Measurements from ENCODE around the gene SFMBT1.

Gene SFMBT1

DNA sequence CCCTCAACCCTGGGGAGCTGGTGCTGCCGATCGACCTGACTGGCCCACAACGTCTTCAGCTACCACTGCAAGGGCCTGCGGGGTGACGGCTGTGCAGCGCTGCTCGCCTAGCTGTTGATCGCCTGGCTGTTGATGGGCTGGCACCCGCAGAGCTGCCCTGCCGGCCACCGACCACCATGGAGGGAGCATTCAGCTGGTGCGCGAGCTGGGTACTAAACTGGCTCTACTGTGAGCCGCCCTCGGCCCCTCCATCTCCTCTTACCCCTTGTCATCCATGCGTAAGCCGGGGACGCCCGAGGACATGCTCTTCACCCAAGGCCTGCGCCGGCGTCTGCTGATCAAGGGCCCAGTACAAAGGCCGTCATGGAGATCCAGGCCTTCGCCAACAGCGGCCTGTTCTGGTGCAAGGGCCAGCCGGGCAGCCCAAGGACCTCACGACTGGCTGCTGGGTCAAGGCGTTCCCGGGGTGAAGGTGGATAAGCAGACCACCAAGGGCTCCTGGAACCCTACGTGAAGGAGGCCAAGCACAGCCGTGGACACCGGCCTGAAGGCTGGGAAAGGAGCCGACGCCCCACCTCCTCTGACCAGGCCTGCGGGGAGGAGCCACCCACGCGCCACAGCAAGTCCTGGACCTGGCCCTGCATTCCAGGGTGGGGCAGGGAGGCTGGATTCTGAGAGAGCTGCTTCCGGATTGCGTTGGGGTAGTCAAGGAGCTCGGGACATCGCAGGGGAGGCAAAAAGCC, 46.9 kb downstream of the SFMBT1 start:
- DNase-seq (ENCODE audit: extremely low read depth in 1 of 2, low read depth in 1 of 2), result no peak

DNA sequence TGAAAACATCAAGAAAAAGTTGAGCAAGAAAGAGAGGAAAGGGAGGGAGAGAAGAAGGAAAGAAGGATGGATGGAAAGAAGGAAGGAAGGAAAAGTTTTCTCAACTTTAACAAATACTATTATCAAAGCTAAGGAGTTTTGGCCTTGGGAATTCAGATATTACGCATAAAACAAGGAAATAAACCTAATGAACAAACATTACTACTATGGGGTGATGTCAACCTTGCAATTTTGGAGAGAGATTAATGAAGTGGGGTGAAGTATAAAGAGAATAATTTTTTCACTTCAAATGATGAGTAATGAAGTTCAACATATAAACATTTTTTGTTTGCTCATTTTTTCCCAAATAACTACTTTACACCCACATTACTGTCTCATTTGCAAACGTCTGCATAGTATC, 55.2 kb downstream of the SFMBT1 start:
- no peak for DNase-seq (ENCODE audit: extremely low read depth in 1 of 2, low read depth in 1 of 2)

DNA sequence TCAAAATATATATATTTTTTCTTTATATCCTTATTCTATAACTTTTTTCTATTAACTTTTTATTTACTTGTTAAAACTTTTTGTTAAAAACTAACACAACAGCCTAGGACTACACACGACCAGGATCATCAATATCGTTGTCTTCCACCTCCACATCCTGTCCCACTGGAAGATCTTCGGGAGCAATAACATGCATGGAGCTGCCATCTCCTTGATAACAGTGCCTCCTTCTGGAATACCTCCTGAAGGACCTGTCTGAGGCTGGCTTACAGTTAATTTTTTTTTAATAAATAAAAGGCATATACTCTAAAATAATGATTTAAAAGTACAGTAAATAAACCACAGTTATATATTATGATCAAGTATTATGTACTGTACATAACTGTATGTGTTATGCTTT, 58.9 kb downstream of the SFMBT1 start:
- DNase-seq (ENCODE audit: extremely low read depth in 1 of 2, low read depth in 1 of 2), result no peak

DNA sequence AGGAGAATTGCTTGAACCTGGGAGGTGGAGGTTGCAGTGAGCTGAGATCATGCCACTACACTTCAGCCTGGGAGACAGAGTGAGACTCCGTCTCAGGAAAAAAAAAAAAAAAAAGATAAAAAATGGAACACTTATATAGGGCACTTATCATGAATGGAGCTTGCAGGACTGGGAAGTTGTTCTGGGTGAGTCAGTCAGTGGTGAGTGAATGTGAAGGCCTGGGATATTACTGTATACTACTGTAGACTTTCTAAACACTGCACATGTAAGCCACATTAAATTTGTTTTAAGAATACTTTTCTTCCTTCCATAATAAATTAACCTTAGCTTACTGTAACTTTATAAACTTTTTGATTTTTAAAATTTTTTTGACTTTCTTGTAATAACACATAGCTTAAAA, 59.8 kb downstream of the SFMBT1 start:
- DNase-seq (ENCODE audit: extremely low read depth in 1 of 2, low read depth in 1 of 2), result no peak

DNA sequence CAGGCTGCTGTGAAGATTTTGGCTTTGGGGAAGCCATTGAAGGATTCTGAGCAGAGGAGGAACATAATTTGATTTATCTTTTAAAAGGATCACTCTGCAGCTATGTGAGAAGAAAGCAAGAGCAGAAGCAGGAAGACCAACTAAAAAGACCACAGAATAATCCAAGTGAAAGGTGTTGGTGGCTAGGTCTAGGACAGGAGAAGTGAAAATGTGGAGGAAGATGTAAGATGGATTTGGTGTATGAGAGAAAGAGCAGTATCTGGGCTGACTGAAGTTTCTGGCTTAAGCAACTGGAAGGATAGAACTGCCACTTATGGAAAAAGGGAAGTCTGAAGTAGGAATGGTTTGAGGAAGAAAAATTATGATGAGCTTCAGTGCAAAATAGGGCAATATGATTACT, 62.0 kb downstream of the SFMBT1 start:
- no peak for DNase-seq (ENCODE audit: extremely low read depth in 1 of 2, low read depth in 1 of 2)

DNA sequence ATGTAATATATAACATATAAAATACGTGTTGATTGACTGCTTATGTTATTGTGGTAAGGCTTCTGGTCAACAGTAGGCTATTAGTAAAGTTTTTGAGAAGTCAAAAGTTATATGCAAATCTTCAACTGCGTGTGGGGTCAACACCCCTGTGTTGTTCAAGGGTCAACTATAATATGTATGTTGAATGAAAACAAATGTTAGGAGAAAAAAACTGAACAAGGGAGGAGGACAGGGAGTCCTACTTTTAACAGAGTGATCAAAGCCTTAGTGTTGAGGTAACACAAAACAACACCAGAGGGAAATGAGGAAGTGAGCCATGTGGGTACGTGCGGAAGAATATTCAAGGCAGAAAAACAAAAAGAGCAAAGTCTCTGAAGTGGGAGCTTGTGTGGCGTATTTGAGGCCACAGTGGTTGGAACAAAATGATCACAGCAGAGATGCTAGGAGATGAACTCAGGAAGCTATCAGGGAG, 62.5 kb downstream of the SFMBT1 start:
- DNase-seq (ENCODE audit: extremely low read depth in 1 of 2, low read depth in 1 of 2), result peak; percentile 19 to 22

DNA sequence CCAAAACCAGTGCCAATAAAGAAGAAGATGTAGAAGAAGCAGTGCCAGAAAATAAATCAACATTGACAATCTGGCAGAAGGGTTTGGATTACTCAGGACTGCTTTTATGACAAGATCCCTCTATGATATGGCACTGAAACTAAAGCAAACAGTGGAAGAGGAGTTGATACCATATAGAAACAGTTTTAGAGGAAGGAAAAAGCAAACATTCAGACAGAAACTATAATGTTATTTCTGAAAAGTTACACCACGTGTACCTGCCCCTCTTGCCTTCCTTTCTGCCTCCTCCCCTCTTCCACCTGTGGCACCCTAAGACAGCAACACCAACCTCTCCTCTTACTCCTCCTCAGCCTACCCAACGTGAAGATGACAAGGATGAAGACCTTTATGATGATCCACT, 63.0 kb downstream of the SFMBT1 start:
- no peak for DNase-seq (ENCODE audit: extremely low read depth in 1 of 2, low read depth in 1 of 2)

DNA sequence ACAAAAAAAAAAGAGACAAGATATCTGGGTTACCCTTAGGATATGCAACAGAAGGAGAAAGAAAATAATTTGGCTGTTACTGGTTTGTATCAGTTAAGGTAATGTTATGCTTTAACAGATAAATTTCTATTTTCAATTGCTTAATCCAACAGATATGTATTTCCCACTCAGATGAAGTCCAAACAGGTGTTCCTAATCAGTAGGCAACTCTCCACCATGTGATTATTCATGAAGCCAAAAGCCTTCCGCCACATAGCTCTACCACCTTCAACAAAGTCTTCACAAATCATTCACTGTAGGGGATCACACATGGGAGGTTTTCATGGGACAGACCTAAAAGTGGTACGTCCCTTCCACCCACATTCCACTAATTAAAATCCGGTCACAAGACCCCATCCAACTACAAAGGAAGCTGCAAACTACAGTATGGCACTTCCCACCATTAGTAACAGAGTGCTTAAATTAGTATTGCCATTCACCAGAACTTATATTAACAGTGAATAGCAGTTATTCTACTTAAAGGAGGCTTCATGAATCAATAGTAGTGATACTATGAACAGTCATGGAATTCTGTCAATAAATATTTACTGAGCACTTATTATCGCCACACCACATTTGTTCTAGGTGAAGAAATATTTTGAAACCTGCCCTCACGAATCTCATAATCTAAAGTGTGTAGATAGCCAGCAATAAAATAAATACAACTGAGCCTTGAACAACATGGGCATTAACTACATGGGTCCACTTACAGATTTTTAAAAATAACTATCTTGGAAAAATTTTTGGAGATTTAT, 66.5 kb downstream of the SFMBT1 start:
- no peak for DNase-seq (ENCODE audit: extremely low read depth in 1 of 2, low read depth in 1 of 2)

DNA sequence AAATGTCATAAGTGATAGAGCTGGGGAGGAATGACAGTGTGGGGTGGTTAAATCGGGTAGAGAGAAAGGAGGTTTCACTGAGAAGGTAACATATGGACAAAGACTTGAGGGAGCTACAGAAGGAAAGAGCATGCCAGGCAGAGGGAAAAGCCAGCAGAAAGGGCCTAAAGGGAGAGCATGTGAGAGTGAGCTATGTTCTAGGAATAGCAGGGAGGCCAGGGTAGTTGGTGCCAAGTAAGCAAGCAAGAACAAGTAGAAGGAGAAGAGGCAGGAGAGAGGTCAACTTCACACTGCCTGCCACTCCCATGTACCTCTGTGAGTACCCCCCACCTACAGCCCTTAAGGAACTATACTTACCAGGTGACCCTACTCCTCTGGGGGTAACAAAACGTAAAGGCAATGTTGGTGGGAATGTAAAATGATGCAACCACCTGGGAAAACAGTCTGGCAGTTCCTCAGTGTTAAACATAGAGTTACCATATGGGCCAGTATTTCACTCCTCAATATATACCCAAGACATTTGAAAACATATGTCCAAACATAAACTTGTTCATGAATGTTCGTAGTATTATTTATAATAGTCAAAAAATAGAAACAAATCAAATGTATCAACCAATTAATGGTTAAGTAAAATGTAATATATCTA, 67.6 kb downstream of the SFMBT1 start:
- no peak for DNase-seq (ENCODE audit: extremely low read depth in 1 of 2, low read depth in 1 of 2)

DNA sequence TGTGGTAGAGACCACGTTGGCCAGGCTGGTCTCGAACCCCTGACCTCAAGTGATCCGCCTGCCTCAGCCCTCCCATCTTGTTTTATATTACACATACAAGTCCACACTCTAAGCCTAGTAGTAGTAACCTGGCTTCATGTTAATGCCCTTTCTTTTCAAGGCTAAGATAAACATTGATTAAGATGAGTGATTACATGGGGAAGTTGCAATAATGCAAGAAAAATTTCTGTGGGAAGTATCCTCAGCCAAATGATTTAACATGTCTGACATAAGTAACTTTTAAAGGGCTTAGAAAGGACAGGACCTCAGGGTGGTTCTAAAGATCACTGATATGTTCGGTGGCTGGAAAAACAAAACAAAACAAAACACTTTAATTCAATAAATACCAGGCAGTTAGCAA, 72.1 kb downstream of the SFMBT1 start:
- DNase-seq (ENCODE audit: extremely low read depth in 1 of 2, low read depth in 1 of 2), result no peak

DNA sequence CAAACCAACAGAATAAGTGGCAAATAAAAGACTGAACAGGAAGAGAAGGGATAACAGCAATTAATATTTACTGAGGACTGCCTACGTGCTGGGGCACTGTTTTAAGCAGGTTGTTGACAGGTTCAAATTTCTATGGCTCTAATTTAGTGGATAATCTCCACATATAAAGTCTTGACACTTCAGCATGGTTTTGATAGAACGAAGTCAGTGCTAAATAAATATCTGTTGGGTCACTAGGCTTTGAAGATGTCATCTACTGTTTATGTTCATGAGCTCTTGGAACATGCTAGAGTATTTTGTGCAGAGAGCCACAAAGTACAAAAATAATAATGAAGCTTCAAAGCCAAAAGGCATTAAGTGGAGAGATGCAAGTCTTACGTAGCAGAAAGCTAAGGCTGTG, 74.0 kb downstream of the SFMBT1 start:
- DNase-seq (ENCODE audit: extremely low read depth in 1 of 2, low read depth in 1 of 2), result no peak

DNA sequence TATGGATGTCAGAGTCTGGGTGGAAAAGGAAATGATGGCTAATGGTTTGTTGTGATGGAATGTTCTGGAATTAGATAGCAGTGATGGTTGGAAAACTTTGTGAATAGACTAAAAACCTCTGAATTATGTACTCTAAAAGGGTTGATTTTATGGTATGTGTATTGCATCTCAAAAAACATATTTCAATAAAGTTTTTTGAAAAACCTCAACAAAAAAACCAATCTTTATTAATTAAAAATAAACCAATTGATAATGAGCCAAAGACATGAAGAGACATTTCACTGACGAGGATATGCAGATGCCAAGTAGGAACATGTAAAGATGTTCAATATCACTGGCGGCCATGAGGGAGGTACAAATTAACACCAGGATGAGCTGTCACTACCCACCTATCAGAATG, 78.5 kb downstream of the SFMBT1 start:
- no peak for DNase-seq (ENCODE audit: extremely low read depth in 1 of 2, low read depth in 1 of 2)

DNA sequence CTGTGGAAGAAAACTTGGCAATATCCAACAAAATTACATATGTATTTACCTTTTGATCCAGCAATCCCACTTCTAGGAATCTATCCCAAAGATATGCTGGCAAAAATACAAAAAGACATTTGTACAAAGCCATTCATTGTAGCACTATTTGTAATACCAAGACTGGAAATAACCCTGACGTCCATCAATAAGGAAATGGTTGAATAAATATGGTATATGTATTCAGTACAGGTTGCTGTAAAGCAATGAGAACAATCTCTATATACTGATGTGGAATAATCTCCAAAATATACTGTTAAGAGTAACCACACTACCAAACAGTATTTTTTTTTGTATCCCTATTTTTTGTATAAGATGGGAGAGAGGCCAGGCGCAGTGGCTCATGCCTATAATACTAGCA, 83.7 kb downstream of the SFMBT1 start:
- no peak for DNase-seq (ENCODE audit: extremely low read depth in 1 of 2, low read depth in 1 of 2)

DNA sequence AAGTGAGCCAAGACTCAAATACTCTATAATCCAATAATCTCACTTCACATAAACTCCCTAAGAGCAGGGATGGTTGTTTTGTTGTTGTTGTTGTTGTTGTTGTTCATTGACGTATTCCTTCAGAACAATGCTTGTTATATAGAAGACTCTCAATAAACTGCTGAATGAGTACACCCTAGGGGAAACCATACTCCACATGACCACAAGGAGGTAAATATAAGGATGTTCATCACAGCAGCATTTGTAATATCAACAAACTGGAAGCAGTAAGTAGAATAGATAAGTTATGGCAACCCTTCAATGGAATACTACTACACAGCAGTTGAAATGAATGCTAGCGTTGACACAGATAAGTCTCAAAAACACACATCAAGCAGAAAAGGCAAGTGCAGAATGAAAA, 86.1 kb downstream of the SFMBT1 start:
- DNase-seq (ENCODE audit: extremely low read depth in 1 of 2, low read depth in 1 of 2), result no peak

DNA sequence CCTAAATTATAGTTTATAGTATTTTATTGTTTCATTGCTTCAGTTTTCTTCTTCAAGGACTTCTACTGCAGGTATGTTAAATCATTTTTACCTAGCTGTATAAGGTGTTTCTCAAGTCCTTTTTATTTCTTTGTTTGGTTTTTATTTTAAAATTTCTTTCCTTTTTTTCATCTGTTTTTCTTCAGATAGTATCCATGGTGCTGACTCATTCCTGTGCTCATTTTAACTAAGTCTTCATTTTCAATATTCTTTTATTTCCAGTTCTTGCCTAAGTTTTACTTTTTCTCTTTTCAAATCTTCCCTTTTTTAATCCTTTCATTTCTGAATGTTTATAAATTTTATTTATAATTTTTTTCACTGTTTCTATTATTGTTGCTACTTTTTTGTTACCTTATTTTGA, 106.3 kb downstream of the SFMBT1 start:
- no peak for DNase-seq (ENCODE audit: extremely low read depth in 1 of 2, low read depth in 1 of 2)

DNA sequence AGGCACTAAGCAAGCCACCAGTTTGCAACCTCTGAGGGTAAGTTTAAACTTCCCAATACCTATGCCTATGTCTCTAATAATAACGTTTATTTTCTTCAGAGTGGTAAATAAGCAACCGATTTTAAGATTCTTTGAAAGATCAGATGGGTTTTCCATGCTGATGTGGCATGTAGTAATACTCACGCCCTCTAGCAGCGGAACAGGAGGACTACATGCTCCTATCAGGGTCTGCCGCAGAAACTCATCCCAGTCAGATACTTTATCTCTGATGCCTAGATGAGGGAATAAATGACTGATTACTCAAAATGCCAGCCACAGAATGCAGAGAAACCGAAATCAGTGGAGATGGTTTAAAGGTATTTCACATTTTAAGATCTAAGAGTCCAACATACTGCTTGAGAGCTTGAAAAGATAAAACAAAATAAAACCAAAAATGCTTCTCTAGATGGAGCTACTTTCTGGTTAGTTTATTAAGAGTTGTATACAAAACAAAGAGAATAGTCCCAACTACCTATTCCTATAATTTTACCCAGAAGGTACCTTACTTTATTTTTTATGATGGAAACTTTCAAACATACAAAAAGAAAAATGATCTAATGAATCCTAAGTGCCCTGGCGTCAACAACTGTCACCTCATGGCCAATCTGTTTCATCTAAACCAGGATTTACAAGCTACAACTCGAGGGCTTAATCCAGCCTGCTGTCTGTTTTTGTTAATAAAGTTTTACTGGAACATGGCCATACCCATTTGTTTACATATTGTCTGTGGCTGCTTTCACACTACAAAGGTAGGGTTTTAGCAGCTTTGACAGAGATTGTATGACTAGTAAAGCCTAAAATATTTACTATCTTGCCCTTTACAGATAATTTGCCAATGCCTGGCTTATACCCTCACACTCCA, 111.0 kb downstream of the SFMBT1 start:
- DNase-seq (ENCODE audit: extremely low read depth in 1 of 2, low read depth in 1 of 2), result peak; percentile 10 to 22

DNA sequence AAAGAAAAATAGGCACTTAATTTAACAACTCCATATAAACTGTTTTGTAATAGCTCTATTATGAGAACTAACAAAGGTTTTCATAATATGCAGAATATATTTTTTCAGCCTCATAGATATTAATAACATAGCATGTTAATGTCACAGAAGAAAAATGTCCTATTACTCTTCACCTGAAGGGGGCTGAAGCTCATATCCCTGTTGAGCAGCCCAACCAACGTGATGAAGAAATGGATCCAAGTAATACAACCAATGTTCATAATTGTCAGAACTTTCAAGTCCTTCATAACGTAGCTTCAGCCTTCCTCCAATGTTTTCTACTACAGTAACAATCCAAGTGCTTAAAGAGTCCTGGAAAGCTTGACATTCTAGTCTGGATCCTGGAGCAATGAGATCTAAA, 114.0 kb downstream of the SFMBT1 start:
- DNase-seq (ENCODE audit: extremely low read depth in 1 of 2, low read depth in 1 of 2), result no peak

DNA sequence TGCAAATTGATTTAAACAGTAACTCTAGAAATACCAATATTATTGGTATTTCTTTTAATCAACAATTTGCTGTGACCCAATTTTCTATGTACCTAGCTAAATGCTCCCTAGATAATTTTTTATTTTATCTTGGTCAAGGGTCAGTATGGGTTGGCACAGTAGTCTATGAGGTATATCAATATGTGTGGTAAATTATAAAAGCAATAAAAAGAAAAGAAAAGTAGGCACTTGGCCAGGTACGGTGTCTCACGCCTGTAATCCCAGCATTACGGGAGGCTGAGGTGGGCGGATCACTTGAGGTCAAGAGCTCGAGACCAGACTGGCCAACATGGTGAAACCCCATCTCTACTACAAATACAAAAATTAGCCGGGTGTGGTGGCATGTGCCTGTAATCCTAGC, 114.5 kb downstream of the SFMBT1 start:
- no peak for DNase-seq (ENCODE audit: extremely low read depth in 1 of 2, low read depth in 1 of 2)

DNA sequence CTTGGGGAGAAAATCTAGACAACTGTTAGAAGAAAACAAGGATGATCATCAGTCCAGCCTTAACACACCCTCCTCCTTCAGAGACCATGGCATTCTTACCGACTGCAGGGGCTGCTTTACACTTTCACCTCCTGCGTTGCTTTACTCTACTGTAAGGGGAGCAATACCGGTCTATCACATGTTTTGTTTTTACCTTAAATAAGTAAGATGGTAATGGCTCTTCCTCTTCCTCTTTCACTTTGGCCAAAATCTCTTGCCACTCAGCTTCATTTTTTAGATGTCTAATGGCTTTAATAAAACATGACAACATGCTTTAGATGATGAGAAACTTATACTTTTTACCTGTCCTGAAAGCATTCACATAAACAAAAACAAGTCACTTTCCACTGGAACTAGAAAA, 115.1 kb downstream of the SFMBT1 start:
- no peak for DNase-seq (ENCODE audit: extremely low read depth in 1 of 2, low read depth in 1 of 2)

DNA sequence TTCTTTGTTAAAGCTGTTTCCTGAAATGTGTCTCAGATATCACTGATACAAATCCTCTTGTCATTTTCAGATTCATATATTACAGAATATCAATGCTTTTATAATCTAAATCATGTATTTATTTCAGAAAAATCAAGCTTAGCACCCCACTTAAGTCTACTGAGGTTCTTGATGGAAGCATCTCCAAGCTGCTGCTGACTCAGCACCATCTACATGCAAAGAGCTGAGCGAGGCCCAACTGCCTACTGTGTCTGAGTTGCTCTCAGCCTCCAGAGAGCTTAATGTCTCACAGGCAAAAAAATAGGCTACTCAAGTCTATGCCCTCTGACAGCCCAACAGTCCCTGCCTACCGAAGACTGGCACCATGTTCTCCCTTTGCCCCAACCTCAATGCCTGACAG, 119.3 kb downstream of the SFMBT1 start:
- DNase-seq (ENCODE audit: extremely low read depth in 1 of 2, low read depth in 1 of 2), result no peak

Data from activated CD8-positive, alpha-beta memory T cell treated with anti-CD3 and anti-CD28 coated beads for 1 hour (primary cell).